Astrocyte of the spinal cord (primary cell): ENCODE results near the gene ZNF626.
"Not testable (repeated sequence)": the region's sequence is repeated elsewhere in the genome, so short reads cannot be mapped to it uniquely, and the experiment has no call there.

Source experiments
- DNase-seq: peaks from one replicate; pipeline ENCODE4 v3.0.0; 2011; ENCODE audit warnings: low read depth, low spot score
- H3K4me3 ChIP-seq: 2 replicates; pipeline ENCODE4 v1.5.1; 2011; ENCODE audit warnings: low read depth, mild to moderate bottlenecking, low read length, moderate library complexity
- CTCF ChIP-seq: IDR thresholded peaks from 2 replicates; pipeline ENCODE4 v1.5.1; 2012; ENCODE audit warnings: low read depth, mild to moderate bottlenecking, low read length, inconsistent platforms
- in situ Hi-C: cut with HindIII; loops from 2 replicates; pipeline ENCODE4 v1.10.0; 2017; ENCODE audit warnings: low sequenced_read_pairs

The ZNF626 gene

GRCh38 chr19:20660473-20661140 lies 764 bp downstream of the ZNF626 start:
- TF ChIP-seq CTCF = no peak
- H3K4me3 ChIP-seq = peak overlapping the region; percentile 84
- in situ Hi-C loops = no loop called here
- peak; percentile 14 for DNase-seq

GRCh38 chr19:20640545-20640944 lies 20.8 kb downstream of the ZNF626 start:
- DNase-seq = no peak
- no peak for TF ChIP-seq CTCF
- H3K4me3 ChIP-seq = no peak overlapping the region
- in situ Hi-C loops = no loop called here

GRCh38 chr19:20640023-20640422 lies 21.3 kb downstream of the ZNF626 start:
- DNase-seq = no peak
- in situ Hi-C loops = no loop called here
- no peak overlapping the region for H3K4me3 ChIP-seq
- TF ChIP-seq CTCF = no peak

GRCh38 chr19:20624560-20624959 lies 36.8 kb downstream of the ZNF626 start:
- DNase-seq, H3K4me3 ChIP-seq, in situ Hi-C loops: not testable (repeated sequence)

GRCh38 chr19:20616071-20616470 lies 45.3 kb downstream of the ZNF626 start:
- in situ Hi-C loops = no loop called here
- no peak for DNase-seq
- no peak for TF ChIP-seq CTCF
- no peak overlapping the region for H3K4me3 ChIP-seq

GRCh38 chr19:20614971-20615370 lies 46.4 kb downstream of the ZNF626 start:
- in situ Hi-C loops = not testable (repeated sequence)

GRCh38 chr19:20612711-20613316 lies 48.6 kb downstream of the ZNF626 start:
- no peak for TF ChIP-seq CTCF
- no peak overlapping the region for H3K4me3 ChIP-seq
- in situ Hi-C loops = no loop called here
- no peak for DNase-seq

More at GRCh38 chr19:20614971-20615370, 46.4 kb downstream of the ZNF626 start:
- H3K4me3 ChIP-seq, DNase-seq: not testable (repeated sequence)

GRCh38 chr19:20611866-20612265 lies 49.5 kb downstream of the ZNF626 start:
- in situ Hi-C loops = no loop called here
- DNase-seq = no peak
- TF ChIP-seq CTCF = no peak
- no peak overlapping the region for H3K4me3 ChIP-seq
